GM18873 (cell line): ENCODE data around the gene PDE8B.

Experiments used
- ATAC-seq: cut with Tn5 transposase; IDR thresholded peaks from one replicate; pipeline ENCODE4 v1.9.1; 2021; ENCODE audit warnings: mild to moderate bottlenecking, moderate library complexity, moderate number of reproducible peaks; ENCODE audit not compliant: unreplicated experiment, low FRiP score

PDE8B gene

GRCh38 chr5:77230727-77231470 is 20.4 kb downstream of the PDE8B start:
- no peak for ATAC-seq

- no peak for ATAC-seq
Measured at GRCh38 chr5:77231471-77232138, 21.1 kb downstream of the PDE8B start.

- ATAC-seq: no peak
Measured at GRCh38 chr5:77232574-77233358, 22.3 kb downstream of the PDE8B start.

DNA sequence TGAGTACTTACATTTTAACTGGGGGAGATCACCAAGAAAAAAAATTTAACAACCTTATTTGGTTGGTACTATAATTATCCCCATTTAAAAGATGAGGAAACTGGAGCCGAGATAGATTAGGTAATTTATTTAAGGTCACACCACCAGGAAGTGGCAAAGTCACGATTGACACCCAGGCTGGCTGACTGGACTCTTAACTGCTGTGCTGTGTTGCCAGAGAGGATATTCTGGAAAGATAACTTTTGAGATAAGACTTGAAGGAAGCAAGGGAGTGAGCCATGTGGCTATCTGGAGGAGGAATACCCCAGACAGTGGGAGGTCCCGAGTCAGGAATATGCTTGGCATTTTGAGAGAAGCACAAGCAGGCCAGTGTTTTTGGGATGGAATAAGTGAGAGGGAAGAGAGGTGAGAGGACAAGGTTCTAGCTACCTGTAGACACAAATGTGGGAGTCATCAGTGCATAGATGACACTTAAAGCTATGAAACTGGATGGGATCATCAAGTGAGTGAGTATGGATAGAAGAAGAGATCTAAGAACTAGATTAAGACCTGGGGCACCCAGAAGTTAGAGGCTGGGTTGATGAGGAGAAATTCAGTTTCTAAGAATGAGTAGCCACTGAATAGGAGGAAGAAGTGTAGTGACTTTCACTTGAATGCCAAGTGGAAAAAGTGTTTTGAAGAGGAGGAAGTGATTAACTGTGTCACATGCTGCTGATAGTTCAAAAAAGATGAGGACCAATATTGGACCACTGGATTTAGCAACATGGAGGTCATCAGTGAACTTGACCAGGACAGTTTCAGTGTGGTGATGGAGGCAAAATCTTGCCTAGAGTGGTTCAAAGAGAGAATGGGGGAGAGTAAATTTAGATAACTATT is 25.6 kb downstream of the PDE8B start:
- ATAC-seq: no peak

DNA sequence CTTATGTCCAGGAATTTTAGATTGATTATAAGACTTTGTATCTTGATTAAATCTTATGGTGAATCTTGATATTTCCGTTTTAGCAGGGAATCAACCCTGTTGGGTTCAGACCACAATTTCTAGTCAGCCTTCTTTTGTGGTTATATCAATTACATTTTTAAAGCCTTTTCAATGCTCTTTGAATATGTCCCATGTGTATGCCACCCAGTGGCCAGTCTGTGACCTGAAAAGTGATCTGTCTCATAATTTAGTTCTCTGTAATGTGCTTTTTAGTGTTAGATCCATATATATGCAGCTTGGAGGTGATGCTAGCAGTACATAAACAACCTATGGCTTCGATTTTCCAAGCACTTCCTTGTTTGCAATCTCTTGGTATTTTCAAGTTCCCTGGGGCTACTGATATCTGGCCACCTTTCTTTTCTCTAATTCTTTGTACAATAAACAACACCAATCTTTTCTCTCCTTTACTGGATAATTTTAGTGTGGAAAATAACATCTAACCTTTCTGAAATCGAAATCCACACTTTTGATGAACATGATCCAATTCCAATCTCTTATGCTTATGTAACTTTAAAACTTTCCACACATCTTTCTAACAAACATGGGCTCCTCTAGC is 28.8 kb downstream of the PDE8B start:
- ATAC-seq: no peak

DNA sequence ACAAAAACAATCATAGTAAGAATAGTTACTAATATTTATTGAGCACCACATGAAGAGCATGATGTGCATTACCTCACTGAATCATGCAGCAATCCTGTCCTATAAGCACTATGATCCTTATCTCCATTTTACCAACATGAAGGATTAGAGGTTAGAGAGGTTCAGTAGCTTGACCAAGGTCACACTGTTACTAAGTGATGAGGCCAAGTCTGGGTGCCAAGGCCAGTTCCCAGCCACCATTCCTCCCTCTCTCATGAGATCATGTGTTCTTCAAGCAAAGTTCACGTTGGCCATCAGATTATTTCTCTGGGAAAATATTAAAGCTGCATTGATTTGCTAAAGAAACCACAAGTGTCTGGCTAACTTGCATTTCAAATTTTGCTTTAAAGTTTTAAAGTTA is 31.0 kb downstream of the PDE8B start:
- no peak for ATAC-seq

GRCh38 chr5:77249475-77249874 is 39.0 kb downstream of the PDE8B start:
- ATAC-seq: no peak

GRCh38 chr5:77250021-77250420 is 39.5 kb downstream of the PDE8B start:
- ATAC-seq: no peak

- ATAC-seq: no peak
Measured at GRCh38 chr5:77251921-77252320, 41.4 kb downstream of the PDE8B start.

GRCh38 chr5:77255617-77256016 is 45.1 kb downstream of the PDE8B start:
- ATAC-seq: no peak

DNA sequence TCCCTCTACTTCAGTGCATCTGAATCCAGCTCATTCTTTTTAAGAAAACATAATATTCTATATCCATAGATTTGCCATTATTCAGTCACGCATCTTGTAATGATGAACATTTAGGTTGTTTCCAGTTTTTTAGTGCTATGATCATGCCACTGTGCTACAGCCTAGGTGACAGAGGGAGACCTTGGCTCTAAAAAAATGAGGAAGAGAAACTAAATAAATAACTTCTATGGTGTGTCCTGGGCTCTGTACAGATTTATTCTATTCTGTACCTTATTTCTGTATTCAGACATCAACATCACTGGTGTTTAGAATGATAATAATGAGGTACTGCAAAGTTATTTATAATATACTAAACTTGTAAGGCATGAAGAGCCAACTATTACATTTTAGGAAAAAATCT is 45.9 kb downstream of the PDE8B start:
- no peak for ATAC-seq

DNA sequence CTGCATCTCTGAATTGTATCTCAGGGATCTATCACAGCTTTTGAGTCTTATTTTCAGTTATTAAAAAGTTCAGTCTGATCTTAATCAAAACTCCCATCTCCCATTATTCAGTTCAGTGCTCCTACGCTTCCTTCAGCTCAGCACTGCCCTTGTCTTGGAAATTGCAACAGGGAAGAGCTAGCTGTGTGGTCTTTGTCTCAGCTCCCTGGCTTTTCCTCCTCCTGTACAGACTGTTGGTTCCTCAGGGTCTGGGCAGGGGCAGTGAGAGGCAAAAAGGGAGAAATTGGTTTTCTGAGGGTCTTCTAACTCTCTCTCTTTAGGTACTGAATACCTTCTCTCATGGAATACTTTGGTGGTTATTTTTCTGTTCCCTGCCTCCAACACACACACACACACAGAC is 48.2 kb downstream of the PDE8B start:
- no peak for ATAC-seq

DNA sequence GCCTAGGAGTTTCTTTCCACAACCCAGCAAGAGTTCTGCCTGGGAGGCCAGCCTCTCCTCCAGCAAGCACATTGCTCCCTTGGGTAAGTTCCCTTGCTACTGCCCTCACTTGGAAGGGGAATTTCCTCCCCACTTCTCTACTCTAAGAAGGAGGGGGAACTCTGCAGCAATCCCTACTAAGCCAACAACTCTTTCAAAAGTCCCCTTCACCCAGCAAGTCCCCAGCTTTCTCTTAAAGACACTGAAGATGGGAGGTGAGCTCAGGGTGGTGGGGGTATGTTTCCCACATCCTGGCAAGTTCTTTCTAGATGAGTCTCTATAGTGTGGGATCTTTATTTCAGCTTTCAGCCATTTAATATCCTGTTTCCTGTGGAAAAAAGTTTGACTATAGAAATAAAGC is 49.0 kb downstream of the PDE8B start:
- ATAC-seq: no peak

DNA sequence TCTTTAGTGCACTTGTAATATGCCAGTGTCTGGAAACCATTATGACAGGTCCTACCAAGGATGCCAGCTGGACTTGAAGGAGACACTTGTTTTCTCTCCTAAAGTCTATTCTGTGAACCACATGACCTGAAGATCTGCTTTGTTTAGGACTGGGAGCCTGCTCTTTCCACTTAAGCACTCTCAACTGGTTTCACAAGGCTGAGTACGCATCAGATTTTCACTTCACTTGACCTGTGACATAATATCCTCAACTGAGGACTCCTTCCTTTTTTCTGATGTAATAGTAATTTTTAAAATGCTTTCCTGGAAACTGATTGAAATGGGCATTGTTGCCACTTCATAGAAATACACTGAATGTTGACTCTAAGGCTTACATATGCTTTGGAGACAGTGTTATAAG is 52.2 kb downstream of the PDE8B start:
- ATAC-seq: no peak

- no peak for ATAC-seq
Measured at GRCh38 chr5:77266291-77266690, 55.8 kb downstream of the PDE8B start.

DNA sequence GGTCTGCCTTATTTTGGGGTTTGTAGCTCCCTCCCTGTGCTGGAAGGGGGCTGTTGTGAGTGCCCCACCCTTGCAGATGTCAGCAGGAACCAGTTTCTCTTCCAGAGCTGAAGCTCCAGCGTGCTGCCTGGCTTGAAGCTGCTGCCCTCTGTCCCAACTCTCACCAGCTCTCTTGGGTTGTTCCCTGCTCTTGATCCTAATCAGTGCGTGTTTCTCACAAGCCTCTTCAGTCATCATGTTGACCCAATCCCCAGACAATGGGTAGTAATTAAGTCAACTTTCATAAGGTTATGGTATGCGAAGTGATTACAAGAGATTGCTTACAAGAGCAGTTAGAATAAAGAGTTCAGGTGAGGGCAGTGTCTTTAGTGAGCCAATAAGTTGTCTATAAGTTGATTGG is 57.0 kb downstream of the PDE8B start:
- ATAC-seq: no peak

DNA sequence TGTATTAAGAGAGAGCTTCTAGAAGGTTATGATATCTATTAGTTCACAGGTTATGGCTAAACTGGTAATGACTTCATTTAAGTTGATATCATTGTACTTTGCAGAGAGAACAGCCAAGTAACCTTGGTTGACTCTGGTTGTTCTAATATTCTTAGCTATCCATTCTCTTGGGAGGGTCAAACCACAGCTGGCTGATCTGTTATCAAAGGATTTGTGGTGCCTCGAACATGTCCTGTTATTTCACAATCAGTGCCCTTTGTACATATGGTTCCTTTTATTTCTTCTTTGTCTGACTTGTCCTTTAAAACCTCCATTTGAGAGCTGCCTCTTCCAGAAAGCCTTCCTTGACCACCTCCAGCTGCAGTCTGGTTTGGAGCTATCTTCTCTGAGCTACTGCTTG is 61.7 kb downstream of the PDE8B start:
- ATAC-seq: no peak

DNA sequence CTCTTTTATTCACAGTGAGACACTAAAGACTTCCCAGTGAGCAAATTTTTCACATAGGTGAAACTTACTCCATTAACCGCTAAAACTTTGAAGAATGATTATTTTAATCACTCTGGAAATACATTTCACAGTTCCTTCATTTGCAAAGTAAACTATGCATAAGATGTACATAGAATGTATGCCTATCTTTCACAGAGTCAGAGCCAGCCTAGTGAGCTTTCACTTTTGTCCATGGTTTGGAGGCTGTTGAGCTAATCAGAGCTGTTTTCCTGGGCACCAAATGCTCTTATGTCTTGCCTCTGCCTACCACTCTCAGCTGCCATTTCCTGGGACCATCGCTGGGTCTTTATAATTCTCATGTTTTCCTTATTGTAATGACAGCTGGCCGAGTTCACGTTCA is 67.3 kb downstream of the PDE8B start:
- ATAC-seq: no peak

DNA sequence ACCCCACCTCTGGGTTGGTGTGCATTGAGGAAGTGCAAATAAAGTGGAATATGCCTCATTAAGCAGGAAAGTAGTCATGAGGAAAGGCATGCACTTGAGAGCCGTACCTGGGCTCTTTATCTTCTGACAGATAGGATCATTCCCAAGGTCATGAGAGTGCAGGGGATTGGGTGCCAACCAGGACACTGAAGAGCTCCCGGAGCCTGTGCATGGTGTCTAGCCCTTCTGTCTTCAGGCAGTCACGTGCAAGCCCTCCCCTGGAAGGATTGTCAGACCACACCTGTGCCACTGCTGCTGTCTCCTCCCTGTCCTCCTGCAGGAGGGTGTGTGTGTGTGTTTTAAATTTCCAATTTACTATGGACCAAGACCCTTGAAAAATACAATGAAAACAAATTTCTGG is 69.6 kb downstream of the PDE8B start:
- ATAC-seq: no peak

GRCh38 chr5:77281969-77282336 is 71.5 kb downstream of the PDE8B start:
- ATAC-seq: no peak
